Measurements from ENCODE around the gene SUCLG2.

- TF ChIP-seq POLR2AphosphoS5 (IDR thresholded peaks at IDR 0.05; ENCODE audit: low read depth, low read length), result no peak
- no peak for TF ChIP-seq TAF1 (IDR thresholded peaks at IDR 0.05; ENCODE audit: borderline replicate concordance, low read depth, low read length)
- no peak for TF ChIP-seq POLR2A (IDR thresholded peaks at IDR 0.05; ENCODE audit: low read depth, low read length)
Measured at GRCh38 chr3:67593761-67594234, 60.6 kb downstream of the SUCLG2 start.

Measured in GM12892 (cell line).